NCI-H460 (cell line): ENCODE results near the gene ADIPOR2. TPM values are rescaled to one million over a fixed set of nuclear protein-coding genes. Genes with fewer than 3 reads are reported as not detected.

ENCODE experiments used
- DNase-seq: peaks from one replicate; pipeline ENCODE4 v3.0.0-alpha.2; 2016; ENCODE audit warnings: low read depth; ENCODE audit errors: extremely low read depth
- total RNA-seq: library from RNA; depleted of rRNA; stranded (reverse); fragments of >200 nt; shearing (Covaris generic); gene quantifications from 2 replicates; pipeline ENCODE4 v1.2.3, GENCODE V29; 2014

ADIPOR2 gene
- total RNA-seq, 1 experiment from 2014 or later, result 32.1 TPM

DNA sequence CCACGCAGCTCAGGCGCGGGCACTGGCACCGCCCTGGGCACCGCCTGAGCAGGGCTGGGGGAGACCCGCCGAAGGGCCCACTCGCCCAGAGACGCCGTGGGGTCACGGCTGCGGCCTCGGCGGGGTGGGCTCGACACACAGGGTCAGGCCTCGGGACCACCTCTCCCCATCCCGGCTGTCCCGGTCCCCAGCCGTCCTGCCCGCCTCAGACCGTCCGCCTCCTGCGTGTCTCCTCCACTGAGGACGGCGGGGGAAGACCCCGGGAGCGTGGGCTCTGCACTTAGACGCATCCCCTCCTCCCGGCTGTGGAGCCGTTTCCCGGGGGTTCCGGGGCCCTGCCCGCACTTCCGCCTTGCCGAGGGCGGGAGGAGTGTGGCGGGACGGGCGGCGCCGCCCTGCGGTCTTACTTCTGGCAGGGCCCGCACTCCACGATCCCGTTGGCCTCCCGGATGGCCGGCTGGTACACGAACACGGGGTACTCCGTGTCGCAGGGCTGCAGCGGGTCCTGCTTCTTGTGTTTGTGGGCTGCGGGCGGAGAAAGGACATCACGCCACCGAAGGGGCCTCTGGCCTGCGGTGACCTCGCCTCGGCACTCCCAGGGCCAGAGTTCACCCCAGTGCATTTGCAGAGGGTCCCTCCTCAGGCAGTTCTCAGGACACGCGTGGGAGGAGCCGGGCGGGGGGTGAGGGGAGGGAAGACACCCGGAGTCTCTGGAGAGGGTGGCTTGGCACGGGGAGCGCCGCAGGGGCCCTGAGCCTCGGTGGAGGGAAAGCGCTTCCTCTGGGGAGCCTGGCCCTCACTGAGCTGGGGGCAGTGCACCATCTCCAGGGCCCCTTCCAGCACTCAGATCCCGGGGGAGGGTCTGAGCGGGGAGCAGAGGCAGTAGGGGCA lies 106.4 kb downstream of the ADIPOR2 start:
- no peak for DNase-seq

GRCh38 chr12:1797991-1798640 lies 107.2 kb downstream of the ADIPOR2 start:
- DNase-seq, result no peak

- DNase-seq, result no peak
Observed at GRCh38 chr12:1798641-1799020, 107.8 kb downstream of the ADIPOR2 start.

DNA sequence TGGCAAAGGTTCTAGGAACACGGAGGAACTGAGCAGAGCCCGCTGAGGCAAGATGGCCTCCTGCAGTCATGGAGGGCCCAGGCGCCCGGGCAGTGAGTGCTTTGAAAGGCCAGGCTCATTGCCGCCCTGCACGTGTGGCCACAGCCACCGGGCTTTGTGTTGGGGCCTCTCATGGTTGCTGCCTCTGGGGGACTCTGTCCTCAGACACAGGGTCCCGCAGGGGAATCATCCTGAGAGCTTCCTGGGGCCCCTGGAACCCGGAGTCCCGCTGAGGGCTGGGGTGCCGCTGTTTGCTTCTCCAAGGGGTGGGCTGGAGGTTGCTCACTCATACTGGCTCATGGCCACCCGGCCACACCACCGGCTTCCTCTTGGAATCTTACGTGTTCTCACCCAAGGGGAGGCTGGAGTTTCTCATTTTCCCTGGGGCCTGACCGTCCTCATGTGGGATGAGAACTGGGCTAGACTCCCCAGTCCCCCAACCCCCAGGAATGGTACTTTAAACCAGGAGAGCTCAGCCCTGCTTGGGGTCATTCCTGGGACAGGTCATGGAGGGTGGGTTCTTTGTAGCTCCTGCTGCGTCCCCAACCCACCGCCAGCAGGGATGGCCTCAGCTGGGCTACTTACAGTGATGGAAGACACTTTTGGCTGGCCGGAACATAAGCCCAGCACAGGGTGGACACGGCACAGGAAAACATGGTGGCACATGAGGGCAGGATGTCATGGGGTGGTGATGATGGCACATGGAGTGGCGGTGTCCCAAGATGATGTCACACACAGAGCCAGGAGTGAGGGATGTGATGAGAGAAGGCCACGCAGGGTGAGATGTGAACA lies 108.4 kb downstream of the ADIPOR2 start:
- no peak for DNase-seq

DNA sequence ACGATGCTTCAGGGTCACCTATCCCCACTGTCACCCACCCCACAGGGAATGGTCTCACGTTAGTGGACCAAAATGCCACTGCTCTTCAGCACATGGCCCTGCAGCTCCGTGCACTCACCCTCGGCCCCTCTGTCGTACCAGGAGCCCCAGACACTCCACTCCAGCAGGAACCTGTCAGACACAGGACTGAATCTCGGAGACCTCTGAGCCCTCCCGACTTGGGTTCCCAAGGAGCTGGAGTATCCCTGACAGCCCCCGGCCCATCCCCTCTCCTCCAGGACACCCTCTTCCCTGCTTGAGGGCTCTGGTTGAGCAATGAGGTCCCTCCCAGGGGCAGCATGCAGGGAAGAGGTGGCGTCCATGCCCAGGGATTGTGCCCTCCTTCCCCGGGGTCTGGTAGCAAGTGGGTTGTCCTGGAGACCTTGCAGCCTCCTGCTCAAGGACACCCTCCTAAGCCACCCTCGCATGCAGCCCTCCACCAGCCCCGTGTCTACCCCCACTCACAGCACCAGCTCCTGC lies 109.1 kb downstream of the ADIPOR2 start:
- no peak for DNase-seq

- no peak for DNase-seq
Observed at GRCh38 chr12:1800401-1801302, 109.8 kb downstream of the ADIPOR2 start.

- DNase-seq, result no peak
Observed at GRCh38 chr12:1801303-1801975, 110.6 kb downstream of the ADIPOR2 start.

DNA sequence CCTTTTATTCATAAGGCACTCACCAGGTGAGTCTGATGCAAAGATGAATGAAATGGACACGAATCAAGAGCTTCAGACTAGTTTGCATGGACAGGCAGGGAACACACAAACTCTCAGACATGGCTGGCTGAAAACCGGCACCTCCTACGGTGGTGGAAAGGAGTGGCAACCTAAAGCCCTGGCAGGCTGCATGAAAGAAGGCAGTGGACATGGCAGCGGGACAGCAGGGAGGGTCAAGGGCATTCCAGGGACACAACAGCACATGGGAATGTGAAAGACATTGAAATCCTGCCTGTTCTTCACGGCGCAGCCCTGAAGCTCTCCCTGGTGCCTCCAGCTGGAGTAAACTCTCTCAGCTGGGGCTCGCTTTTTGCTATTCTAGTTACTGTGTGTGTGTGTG lies 112.9 kb downstream of the ADIPOR2 start:
- DNase-seq, result no peak

DNA sequence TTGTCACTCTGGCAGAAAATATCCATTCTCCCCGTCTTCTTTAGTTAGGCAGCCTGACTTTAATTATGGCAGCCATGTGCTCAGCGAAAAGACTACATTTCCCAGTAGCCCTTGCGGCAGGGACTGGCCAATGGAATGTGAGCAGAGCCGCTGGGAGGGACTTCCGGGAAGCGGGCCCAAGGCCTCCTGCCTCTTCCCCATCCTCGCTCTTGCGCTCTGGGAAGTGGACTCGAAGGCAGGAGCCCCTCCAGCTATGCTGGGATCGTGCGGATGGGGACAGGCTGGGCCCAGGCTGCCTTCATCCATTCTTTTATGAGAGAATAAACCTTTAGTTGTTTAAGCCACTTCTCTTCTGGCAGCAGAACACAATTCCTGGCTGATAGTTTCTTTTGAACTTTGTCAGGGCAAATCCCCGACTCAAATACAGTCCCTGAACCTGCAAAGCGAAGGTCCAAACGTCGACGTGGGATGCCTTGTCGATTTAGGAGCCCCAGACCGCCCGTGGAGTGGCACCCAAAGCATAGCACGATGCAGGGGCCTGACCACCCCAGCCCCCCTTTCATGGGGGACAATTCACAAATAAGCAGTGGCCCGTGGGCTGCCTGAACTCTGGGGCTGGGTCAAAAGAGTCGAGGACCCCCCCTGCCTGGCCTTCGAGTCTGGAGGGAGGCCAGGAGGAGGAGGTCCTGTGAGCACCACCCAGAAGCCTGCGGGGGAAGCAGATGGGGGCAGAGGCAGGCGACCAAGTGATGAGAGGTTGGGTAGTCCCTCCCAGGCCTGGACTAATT lies 113.9 kb downstream of the ADIPOR2 start:
- DNase-seq, result peak; percentile 84

- DNase-seq, result no peak
Observed at GRCh38 chr12:1805441-1806081, 114.7 kb downstream of the ADIPOR2 start.

DNA sequence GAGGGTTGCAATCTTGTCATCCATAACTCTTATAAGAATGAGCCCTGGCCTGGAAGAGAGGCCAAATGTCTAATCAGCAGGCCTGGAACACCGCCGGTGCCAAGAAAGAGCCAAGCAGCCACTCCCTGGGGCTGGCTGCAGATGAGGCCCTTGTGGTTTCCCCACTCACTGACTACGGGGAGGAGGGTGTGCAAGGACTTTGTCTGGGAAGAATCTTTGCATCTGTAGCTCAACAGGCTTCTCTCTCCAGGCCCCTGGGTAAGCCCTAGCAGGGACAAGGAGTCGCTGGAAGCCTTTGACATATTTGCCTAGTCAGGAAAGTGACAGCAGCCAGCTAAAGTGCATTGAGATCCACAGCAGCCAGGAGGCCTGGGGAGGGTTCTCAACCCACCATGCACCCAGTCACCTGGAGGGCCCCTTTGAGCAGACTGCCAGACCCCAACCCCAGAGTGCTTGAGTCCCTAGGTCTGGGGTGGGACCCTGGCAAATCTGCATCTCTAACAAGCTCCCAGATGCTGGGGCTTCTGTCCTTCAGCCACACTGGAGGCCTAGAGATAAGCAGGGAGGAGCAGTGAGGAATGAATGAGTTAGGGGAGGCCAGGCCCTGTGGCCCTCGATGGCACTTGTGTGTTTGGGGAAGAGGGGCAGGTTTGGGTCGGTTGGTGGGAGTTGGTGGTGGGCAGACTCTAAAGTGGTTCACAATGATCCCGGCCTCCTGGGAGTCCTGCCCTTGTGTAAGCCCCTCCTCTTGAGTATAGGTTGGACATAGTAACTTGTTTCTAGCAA lies 115.6 kb downstream of the ADIPOR2 start:
- no peak for DNase-seq

GRCh38 chr12:1807087-1807860 lies 116.4 kb downstream of the ADIPOR2 start:
- DNase-seq, result no peak

DNA sequence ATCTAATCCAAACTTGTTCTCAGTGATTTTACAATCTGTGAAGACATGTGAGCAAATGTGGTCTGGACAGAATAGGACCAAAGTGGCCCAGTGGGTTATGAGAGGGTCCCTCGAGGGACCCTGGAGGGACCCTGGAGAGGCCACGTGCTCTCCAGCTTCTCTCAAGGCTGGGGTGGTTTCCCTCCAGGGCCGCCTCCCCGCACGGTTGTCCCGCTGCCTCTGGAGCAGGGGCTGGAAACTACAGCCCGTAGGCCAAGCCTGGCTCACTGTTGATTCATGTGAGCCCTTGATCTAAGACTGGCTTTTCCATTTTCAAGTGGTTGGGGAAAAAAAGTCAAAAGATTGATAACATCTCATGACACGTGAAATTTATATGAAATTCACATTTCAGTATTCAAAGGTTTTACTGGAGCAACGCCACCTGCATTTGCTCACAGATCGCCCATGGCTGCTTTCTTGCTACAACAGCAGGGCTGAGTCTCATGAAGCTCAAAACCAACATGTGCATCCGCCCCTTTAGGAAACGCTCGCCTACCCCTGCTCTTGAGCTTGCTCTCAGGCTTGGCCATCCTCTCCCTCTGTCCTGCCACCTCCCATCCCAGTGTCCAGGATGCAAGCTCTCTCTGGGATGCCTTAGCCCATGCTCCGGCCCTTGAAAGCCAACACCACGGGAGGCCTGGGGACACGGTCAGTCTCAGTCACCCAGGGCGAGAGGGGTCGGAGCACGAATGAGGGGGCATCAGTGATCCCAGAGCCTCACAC lies 117.3 kb downstream of the ADIPOR2 start:
- no peak for DNase-seq

GRCh38 chr12:1808798-1809480 lies 118.1 kb downstream of the ADIPOR2 start:
- no peak for DNase-seq

DNA sequence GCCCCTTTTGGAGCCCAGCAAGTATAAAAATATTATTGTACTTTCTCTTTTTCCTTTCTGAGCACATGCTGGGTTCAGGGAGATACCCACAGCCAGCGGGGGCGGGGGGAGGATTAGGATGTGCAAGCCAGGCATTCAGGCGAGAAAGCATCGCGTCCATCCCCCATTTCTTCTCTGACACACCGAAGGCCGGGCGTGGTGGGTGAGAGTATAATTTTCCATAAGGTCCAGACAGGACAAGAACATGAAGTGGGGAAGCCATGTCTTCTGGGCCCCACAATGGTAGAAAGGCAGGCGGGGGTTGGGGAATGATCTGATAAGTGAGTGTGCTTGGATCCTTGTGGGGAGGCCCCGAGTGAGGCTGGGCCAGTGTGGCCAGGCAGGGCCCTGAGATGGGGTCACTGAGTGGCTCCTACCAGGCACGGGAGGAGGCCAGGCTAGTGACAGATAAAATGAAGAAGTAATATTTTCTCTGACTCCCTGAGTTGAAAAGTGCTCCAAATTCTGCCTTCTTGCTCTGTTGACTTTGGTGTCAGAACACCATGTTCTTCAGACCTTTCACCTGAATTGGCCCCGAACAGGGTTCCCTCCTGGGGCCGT lies 118.8 kb downstream of the ADIPOR2 start:
- no peak for DNase-seq
